Neural progenitor cell (in vitro differentiated cells): Measurements from ENCODE around the gene HIPK2. TPM values are rescaled to one million over a fixed set of nuclear protein-coding genes. Genes with fewer than 3 reads are reported as not detected.

Experiments used
- DNase-seq: peaks from one replicate; pipeline ENCODE4 v3.0.0-alpha.2; 2016; ENCODE audit warnings: low spot score
- H2AFZ ChIP-seq: fragments of 200-600 bp; sonication (generic); replicated peaks from 2 replicates; pipeline ENCODE4 v1.6.1; 2016; ENCODE audit warnings: antibody characterized with exemption
- H3F3A ChIP-seq: fragments of 200-600 bp; sonication (generic); 2 replicates; pipeline ENCODE4 v1.6.1; 2016; ENCODE audit warnings: antibody characterized with exemption, low read depth
- H3K27ac ChIP-seq: fragments of 200-600 bp; sonication (generic); 2 replicates; pipeline ENCODE4 v1.5.1; 2016; ENCODE audit warnings: mild to moderate bottlenecking
- H3K27me3 ChIP-seq: fragments of 200-600 bp; sonication (generic); 2 replicates; pipeline ENCODE4 v1.6.1; 2016; ENCODE audit warnings: mild to moderate bottlenecking, moderate library complexity
- H3K36me3 ChIP-seq: fragments of 200-600 bp; sonication (generic); 2 replicates; pipeline ENCODE4 v1.5.1; 2016
- H3K4me1 ChIP-seq: fragments of 200-600 bp; sonication (generic); 2 replicates; pipeline ENCODE4 v1.6.1; 2016; ENCODE audit warnings: mixed run types
- H3K4me2 ChIP-seq: fragments of 200-600 bp; sonication (generic); 2 replicates; pipeline ENCODE4 v1.6.1; 2016
- H3K4me3 ChIP-seq: fragments of 200-600 bp; sonication (generic); 2 replicates; pipeline ENCODE4 v1.5.1; 2016
- H3K79me2 ChIP-seq: fragments of 200-600 bp; sonication (generic); 2 replicates; pipeline ENCODE4 v1.6.1; 2016; ENCODE audit warnings: low read depth
- H3K9ac ChIP-seq: fragments of 200-600 bp; sonication (generic); 2 replicates; pipeline ENCODE4 v1.6.1; 2016
- H3K9me3 ChIP-seq: fragments of 200-600 bp; sonication (generic); 2 replicates; pipeline ENCODE4 v1.5.1; 2016; ENCODE audit warnings: low read depth
- H4K20me1 ChIP-seq: fragments of 200-600 bp; sonication (generic); 2 replicates; pipeline ENCODE4 v1.6.1; 2016; ENCODE audit warnings: low read depth
- H3K27ac Mint-ChIP-seq: 3 replicates; pipeline ENCODE4 v1.8.0; 2021; ENCODE audit warnings: mixed read lengths
- H3K27me3 Mint-ChIP-seq: 2 replicates; pipeline ENCODE4 v1.8.0; 2022; ENCODE audit warnings: low read depth, mild to moderate bottlenecking, inconsistent platforms, moderate library complexity, mixed read lengths; ENCODE audit not compliant: insufficient read depth
- H3K36me3 Mint-ChIP-seq: 3 replicates; pipeline ENCODE4 v1.8.0; 2021; ENCODE audit warnings: mixed read lengths
- H3K4me1 Mint-ChIP-seq: 3 replicates; pipeline ENCODE4 v1.8.0; 2021; ENCODE audit warnings: mixed read lengths
- H3K4me3 Mint-ChIP-seq: 3 replicates; pipeline ENCODE4 v1.8.0; 2021; ENCODE audit warnings: mild to moderate bottlenecking, moderate library complexity, mixed read lengths
- H3K9me3 Mint-ChIP-seq: 3 replicates; pipeline ENCODE4 v1.8.0; 2020; ENCODE audit warnings: mixed read lengths
- EZH2 ChIP-seq: fragments of 200-600 bp; sonication (generic); IDR thresholded peaks from 2 replicates; pipeline ENCODE4 v1.6.1; 2017; ENCODE audit warnings: antibody characterized with exemption, mild to moderate bottlenecking, moderate library complexity
- EZH2phosphoT487 ChIP-seq: fragments of 200-600 bp; sonication (generic); IDR thresholded peaks from 2 replicates; pipeline ENCODE4 v1.6.1; 2017; ENCODE audit warnings: antibody characterized with exemption
- total RNA-seq: library from RNA; depleted of rRNA; stranded (reverse); fragments of >200 nt; gene quantifications from 2 replicates; pipeline ENCODE4 v1.2.3, GENCODE V29; 2015; ENCODE audit warnings: low replicate concordance
- TF ChIP-seq, protein P1 (sequence below): fragments of 200-600 bp; sonication (generic); IDR thresholded peaks from 2 replicates; pipeline ENCODE4 v1.5.1; 2017; ENCODE audit warnings: antibody characterized with exemption, mild to moderate bottlenecking

Gene HIPK2
- total RNA-seq, 1 donor from 2014 or later: 12.8 TPM

DNA sequence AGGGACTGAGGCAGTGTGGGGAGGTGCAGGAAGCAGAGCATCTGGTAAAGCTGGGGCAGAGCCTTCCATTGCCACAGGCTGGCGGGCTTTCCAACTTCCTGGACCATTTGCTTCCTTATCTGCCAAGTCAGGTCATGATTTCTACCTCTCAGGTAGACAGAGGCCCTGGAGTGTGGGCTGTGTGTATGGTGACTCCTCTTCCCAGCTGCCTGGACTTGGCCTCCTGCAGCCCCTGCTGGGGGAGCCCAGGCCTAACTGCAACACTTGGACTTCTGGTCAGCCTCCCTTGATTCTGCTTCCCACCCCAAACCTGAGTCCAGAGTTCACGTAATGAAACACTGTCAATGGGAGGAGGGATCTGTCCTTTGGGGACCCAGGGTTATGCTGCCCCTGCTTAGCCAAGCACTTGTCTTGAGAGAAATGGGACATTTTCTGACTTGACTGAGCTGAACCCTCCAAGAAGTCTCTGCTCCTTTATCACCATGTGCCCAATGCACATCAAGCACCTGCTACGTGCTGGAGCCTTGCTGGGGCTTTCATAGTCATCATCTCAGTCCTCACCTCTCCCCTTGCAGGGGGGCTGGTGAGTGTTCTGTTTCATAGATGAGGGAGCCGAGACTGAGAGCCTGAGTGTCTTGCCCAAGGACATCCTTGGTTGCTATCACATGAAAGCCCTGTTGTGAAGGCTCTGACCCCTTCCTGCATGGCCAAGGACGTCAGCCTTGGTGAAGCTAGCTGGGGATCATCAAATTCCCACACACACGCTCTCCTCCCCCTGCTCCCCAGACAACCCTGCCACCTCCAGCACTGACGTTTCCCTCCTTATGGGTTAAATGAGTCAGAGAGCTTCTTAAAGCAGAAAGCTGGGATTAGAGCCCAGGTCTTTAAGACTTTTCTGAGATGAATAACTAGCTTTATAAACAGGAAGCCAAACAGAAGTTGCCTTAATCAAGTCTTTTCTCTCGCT, 250.9 kb downstream of the HIPK2 start:
- H2AFZ ChIP-seq: no peak overlapping the region
- H3K4me1 Mint-ChIP-seq: peaks cover 7% of the 10 kb centered on the region
- H3K4me3 Mint-ChIP-seq: no peak overlapping the region
- H3K4me1 ChIP-seq: peaks cover 4% of the 10 kb centered on the region
- peaks cover 29% of the 10 kb centered on the region for H3K27me3 Mint-ChIP-seq
- no peaks in the 10 kb centered on the region for H4K20me1 ChIP-seq
- no peaks in the 10 kb centered on the region for H3K79me2 ChIP-seq
- no peak overlapping the region for H3K9ac ChIP-seq
- peaks cover 3% of the 10 kb centered on the region for H3K9me3 Mint-ChIP-seq
- H3K27ac ChIP-seq: no peak overlapping the region
- no peak overlapping the region for H3K4me3 ChIP-seq
- H3K36me3 ChIP-seq: no peaks in the 10 kb centered on the region
- no peaks in the 10 kb centered on the region for H3F3A ChIP-seq
- H3K27me3 ChIP-seq: peaks cover 56% of the 10 kb centered on the region
- no peak for DNase-seq
- peaks cover 2% of the 10 kb centered on the region for H3K36me3 Mint-ChIP-seq
- H3K4me2 ChIP-seq: no peak overlapping the region
- H3K9me3 ChIP-seq: no peaks in the 10 kb centered on the region
- H3K27ac Mint-ChIP-seq: no peak overlapping the region
- no peak for TF ChIP-seq EZH2
- no peak for TF ChIP-seq EZH2phosphoT487
- TF ChIP-seq, protein P1, sequence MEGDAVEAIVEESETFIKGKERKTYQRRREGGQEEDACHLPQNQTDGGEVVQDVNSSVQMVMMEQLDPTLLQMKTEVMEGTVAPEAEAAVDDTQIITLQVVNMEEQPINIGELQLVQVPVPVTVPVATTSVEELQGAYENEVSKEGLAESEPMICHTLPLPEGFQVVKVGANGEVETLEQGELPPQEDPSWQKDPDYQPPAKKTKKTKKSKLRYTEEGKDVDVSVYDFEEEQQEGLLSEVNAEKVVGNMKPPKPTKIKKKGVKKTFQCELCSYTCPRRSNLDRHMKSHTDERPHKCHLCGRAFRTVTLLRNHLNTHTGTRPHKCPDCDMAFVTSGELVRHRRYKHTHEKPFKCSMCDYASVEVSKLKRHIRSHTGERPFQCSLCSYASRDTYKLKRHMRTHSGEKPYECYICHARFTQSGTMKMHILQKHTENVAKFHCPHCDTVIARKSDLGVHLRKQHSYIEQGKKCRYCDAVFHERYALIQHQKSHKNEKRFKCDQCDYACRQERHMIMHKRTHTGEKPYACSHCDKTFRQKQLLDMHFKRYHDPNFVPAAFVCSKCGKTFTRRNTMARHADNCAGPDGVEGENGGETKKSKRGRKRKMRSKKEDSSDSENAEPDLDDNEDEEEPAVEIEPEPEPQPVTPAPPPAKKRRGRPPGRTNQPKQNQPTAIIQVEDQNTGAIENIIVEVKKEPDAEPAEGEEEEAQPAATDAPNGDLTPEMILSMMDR: no peak

DNA sequence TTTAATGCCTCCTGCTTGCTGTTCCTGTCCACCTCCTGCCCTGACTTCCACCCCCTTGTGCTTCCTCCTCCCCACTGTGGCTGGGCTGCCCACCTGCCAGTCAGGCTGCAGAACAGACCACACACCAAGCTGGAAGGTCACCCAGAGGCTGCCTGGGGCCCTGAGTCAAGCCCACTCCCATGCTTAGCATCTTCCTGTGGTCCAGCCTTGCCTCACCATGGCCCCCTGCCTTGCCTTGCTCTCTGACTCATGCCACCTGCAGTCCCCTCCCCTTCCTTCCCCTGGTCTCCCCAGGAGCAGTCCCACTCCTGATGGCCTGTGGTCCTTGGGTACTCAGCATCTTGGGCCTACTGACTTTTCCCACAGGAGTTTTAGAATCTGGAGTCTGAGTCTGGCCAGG, 252.0 kb downstream of the HIPK2 start:
- Histone ChIP-seq H3K4me1 (peaks cover under 1% of the 10 kb centered on the region), H2AFZ (no peak overlapping the region), H3F3A (no peaks in the 10 kb centered on the region), H3K36me3 (no peaks in the 10 kb centered on the region), H3K4me2 (no peak overlapping the region), H3K27me3 (peaks cover 65% of the 10 kb centered on the region), H3K9ac (no peak overlapping the region), H3K9me3 (no peaks in the 10 kb centered on the region), H3K4me3 (no peak overlapping the region), H3K27ac (no peak overlapping the region), H4K20me1 (no peaks in the 10 kb centered on the region), H3K79me2 (no peaks in the 10 kb centered on the region)
- peaks cover 2% of the 10 kb centered on the region for H3K36me3 Mint-ChIP-seq
- H3K4me1 Mint-ChIP-seq: peaks cover 7% of the 10 kb centered on the region
- no peak overlapping the region for H3K4me3 Mint-ChIP-seq
- peaks cover 10% of the 10 kb centered on the region for H3K9me3 Mint-ChIP-seq
- peaks cover 36% of the 10 kb centered on the region for H3K27me3 Mint-ChIP-seq
- TF ChIP-seq EZH2phosphoT487 (no peak), EZH2 (no peak)
- TF ChIP-seq, protein P1: no peak
- DNase-seq: no peak
- H3K27ac Mint-ChIP-seq: no peak overlapping the region

DNA sequence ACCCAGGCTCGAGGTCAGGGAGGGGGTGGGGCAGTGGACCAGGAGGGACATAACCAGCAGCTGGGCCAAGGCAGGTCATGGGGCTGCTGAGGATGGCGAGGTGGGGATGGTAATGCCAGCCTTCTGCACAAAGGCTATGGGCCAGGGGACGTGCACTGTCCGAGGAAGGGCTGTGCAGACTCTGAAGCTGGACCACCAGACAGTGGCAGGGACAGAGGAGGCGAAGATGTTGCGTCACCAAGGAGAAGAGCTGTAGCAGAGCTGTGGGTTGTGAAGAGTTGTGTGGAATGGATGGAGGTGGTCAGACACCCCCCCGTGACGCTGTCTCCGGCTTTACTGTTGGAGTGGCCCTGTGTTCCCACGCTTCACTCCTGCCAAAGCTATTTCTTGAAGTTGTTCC, 252.6 kb downstream of the HIPK2 start:
- no peaks in the 10 kb centered on the region for H4K20me1 ChIP-seq
- H3K27ac ChIP-seq: no peak overlapping the region
- peaks cover 65% of the 10 kb centered on the region for H3K27me3 ChIP-seq
- TF ChIP-seq, protein P1: no peak
- TF ChIP-seq EZH2phosphoT487 (no peak), EZH2 (no peak)
- H3K27me3 Mint-ChIP-seq: peaks cover 36% of the 10 kb centered on the region
- H3K79me2 ChIP-seq: no peaks in the 10 kb centered on the region
- H3K27ac Mint-ChIP-seq: peak overlapping the region; percentile 69
- no peak overlapping the region for H3K4me3 ChIP-seq
- H3K9me3 ChIP-seq: no peaks in the 10 kb centered on the region
- no peak overlapping the region for H2AFZ ChIP-seq
- no peaks in the 10 kb centered on the region for H3K4me1 ChIP-seq
- no peaks in the 10 kb centered on the region for H3F3A ChIP-seq
- peaks cover 7% of the 10 kb centered on the region for H3K4me1 Mint-ChIP-seq
- DNase-seq: no peak
- H3K36me3 ChIP-seq: no peaks in the 10 kb centered on the region
- no peak overlapping the region for H3K9ac ChIP-seq
- H3K4me2 ChIP-seq: no peak overlapping the region
- peaks cover 2% of the 10 kb centered on the region for H3K36me3 Mint-ChIP-seq
- peaks cover 10% of the 10 kb centered on the region for H3K9me3 Mint-ChIP-seq
- peak overlapping the region; percentile 35 for H3K4me3 Mint-ChIP-seq
